HG02759 (cell line): Measurements from ENCODE around the gene VASP.
A peak's percentile ranks its signal among the peaks of the same experiment; 100 is the strongest.

Source experiments
- ATAC-seq: cut with Tn5 transposase; IDR thresholded peaks from one replicate; pipeline ENCODE4 v1.9.1; 2021; ENCODE audit warnings: mild to moderate bottlenecking, moderate library complexity; ENCODE audit not compliant: unreplicated experiment

VASP gene

DNA sequence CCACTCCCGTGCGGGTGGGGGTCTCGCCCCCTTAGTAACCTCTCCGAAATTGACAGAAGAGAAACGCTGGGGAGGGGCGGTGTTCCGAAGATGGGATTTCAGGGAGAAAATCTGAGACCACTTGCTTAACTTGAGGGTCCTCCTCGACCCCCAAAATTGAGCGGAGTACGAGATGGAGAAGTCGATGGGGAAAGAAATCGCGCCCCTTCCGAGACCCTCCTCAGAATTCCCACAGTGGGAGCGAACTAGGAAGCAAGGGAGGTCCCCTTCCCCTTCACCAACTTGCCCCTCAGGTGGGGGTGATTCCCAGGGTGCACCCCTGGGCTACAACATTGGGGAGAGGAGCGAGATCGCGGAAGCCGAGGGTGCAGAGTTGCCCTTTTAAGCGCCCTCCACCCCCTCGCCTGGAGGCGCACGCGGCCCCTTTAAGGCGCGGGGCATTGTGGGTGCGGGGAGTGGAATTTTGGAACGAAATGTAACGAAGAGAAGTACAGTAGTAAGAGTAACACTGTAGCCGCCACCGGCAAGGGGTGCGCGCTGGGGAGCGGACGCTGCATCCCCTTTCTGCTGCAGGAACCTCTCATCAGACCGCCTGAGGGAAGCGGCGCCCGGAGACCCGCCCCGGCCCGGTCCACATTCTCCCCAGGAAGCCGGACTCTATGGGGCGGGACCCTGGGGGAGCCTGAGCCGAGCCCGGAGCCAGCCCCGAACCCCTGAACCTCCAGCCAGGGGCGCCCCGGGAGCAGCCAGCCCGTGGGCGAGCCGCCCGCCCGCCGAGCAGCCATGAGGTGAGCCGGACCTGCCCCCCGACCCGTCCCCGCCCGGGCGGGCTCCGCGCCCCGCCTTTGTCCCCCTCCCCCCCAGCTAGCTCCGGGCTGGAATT lies at the start of gene VASP:
Gene VASP (plus strand): TSS at position 491 of the 883 bp plus-strand sequence. CDS start 293 bp downstream, at position 784.
- ATAC-seq, result peak; percentile 46

DNA sequence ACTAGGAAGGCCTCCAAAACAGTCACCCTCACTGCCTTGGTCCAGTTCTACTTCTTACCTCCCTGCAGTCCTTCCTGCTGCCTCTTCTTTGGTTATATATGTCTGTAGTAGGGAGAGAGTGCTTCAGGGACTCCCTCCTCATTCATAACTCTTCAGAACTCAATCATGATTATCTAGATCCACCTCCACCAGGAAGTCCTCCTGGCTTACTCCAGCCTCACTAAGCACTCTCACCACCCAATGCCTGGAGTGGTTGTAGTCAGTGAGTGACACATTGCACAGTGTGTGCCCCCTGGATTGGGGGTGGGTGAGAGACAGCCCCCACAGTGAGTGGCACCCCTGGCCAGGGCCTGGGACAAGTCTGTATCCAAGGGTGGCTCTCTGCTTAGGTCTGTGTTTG lies 49.5 kb upstream of the VASP start:
- no peak for ATAC-seq

DNA sequence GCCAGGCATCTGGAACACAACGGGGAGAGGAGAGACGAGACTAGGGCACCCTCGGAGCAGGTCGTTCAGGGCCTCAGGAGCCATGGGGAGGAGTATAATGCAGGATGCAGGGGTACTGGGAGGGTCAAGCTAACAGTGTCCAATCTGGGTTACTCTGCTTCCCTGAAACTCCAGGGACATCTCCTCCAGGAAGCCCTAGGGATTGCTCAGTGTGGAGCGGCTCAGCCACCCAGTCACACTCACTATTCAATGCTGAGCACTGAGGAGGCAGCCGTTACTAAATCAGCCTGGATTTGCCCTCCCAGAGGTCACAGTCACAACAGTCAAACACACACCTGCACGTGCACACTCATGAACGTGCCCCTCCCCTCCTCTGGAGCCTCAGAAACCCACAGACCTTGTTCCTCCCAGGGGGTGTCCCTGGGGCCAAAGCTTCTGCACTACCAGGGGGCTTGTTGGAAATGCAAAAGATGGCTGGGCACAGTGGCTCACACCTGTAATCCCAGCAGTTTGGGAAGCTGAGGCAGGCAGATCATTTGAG lies 46.4 kb upstream of the VASP start:
- no peak for ATAC-seq

DNA sequence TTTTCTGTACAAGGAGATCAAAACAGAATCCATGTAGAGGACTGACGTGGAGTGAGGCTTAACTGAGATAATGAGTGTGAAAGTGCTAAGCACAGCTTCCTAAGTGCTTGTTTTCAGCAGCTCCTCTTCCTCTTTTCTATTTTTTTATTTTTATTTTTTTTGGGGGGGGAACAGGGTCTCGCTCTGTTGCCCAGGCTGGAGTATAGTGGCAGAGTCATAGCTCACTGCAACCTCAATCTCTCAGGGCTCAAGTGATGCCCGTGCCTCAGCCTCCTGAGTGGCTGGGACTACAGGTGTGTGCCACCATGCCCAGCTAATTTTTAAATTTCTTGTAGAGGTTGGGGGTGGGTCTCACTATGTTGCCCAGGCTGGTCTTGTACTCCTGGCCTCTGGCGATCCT lies 45.1 kb upstream of the VASP start:
- ATAC-seq, result no peak

DNA sequence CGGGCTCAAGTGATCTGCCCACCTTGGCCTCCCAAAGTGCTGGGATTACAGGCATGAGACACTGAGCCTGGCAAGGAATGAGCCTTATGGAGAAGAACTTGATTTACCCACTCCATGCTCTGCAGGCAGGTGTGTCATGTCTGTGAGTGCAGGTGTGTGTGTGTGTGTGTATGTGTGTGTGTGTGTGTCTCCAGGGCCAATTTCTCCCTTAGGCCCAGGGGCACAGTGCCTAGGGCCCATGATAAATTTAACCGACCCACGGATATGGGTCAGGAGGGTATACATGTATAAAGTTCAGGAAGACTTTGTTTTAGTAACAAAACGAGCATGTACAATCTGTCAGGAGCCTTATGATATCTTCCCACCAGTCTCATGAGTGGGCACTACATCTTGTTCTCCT lies 44.0 kb upstream of the VASP start:
- no peak for ATAC-seq

DNA sequence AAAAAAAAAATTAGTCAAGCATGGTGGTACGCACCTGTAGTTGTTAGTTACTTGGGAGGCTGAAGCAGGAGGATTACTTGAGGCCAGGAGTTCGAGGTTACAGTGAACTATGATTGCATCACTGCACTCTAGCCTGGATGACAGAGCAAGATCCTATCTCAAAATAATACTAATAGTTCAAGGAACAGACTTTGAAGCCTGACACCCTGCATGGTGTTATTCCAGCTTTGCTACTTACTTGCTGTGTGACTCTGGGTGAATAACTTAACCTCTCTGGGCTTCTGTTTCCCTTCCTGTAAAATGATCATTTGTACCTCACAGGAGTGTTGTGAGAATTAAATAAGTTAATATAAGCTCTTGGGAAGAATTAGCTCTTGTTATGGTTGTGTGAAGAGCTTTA lies 43.0 kb upstream of the VASP start:
- no peak for ATAC-seq

DNA sequence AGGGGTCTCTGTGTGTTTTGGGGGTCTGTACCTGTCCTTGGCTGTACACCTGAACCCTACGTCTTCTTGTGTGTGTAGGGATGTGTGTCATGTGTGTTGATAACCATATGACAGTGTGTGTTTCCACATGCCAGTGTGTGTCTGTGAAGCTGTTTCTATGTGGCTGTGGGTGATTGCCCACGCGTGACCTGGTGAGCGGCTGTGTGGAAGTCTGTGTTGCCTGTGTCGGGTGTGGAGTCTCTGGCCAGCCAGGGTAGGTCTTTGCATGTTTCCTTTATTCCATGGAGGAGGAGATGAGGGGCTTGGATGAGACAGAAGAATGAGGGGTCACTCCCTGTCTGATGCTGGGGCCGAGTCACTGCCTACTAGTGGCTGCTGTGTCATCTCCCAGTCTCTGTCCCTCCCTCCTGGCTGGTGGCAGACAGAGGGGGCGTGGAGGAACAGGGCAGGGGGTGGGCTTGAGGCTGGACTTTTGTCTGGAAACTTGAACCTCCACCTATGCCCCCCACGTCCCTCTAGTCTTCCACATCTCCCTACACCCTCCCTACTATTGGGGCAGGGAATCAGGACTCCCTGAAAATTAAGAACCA lies 42.3 kb upstream of the VASP start:
- ATAC-seq, result no peak

DNA sequence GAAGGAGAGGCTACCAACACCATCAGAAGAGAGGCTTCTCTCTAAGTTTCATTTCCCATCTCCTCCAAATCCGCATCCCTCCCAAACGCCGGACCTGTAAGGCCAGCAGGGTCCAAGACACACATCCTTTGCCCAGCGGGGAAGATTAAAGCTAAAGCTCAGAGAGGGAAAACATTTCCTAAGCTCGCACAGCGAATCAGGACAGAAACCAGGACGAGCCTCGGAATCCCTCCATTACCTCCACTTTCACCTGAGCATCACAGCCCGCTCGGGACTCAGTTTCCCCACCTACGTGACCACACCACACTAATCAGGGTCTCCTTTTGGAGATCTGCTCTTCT lies 40.2 kb upstream of the VASP start:
- ATAC-seq, result no peak

DNA sequence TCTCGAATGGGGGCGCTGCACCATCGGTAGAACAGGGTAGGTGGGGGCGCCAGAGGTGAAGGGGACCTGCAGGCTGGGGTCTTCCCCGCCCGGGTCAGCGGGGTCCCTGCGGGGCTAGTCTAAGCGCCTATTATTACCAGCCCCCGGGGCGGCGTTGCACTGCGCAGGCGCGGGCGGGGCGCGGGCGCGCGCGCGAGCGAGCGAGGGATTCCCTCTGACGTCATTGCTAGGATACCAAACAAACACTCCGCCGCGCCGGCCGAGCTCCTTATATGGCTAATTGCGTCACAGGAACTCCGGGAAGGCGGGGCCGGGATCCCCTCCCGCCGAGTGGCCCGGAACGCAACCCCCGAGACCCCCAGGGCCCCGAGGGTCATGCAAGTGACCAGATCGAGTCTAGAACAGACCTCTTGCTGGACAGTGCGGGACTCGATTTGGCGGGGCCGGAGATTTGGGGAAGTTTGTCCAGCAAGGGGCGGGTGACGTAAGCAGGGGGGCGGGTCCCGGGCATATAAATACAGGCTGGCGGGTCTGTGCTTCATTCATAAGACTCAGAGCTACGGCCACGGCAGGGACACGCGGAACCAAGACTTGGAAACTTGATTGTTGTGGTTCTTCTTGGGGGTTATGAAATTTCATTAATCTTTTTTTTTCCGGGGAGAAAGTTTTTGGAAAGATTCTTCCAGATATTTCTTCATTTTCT lies 39.7 kb upstream of the VASP start, which contains the start of gene FOSB:
Gene FOSB (plus strand): TSS at position 541 of the 703 bp plus-strand sequence. CDS start 591 bp downstream, outside the sequence.
- peak; percentile 49 for ATAC-seq

DNA sequence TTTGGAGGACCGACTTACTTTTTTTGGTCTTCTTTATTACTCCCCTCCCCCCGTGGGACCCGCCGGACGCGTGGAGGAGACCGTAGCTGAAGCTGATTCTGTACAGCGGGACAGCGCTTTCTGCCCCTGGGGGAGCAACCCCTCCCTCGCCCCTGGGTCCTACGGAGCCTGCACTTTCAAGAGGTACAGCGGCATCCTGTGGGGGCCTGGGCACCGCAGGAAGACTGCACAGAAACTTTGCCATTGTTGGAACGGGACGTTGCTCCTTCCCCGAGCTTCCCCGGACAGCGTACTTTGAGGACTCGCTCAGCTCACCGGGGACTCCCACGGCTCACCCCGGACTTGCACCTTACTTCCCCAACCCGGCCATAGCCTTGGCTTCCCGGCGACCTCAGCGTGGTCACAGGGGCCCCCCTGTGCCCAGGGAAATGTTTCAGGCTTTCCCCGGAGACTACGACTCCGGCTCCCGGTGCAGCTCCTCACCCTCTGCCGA lies 39.1 kb upstream of the VASP start:
- no peak for ATAC-seq

DNA sequence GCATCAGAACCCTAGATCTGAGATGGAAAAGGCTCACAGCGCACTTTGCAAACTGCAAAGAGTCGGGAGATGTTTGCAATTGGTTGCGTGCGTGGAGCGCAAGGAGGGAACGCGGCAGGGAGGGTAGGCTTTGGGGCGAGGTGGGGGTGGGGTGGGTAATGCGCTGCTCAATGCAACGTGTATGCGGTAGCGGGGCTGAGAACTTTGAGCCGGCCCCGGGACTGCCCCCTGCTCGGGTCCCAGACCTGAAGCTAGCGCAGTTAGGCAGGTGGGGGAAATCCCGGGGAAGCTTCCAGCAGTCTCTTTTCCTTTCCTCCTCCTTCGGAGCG lies 38.5 kb upstream of the VASP start:
- peak; percentile 27 for ATAC-seq

DNA sequence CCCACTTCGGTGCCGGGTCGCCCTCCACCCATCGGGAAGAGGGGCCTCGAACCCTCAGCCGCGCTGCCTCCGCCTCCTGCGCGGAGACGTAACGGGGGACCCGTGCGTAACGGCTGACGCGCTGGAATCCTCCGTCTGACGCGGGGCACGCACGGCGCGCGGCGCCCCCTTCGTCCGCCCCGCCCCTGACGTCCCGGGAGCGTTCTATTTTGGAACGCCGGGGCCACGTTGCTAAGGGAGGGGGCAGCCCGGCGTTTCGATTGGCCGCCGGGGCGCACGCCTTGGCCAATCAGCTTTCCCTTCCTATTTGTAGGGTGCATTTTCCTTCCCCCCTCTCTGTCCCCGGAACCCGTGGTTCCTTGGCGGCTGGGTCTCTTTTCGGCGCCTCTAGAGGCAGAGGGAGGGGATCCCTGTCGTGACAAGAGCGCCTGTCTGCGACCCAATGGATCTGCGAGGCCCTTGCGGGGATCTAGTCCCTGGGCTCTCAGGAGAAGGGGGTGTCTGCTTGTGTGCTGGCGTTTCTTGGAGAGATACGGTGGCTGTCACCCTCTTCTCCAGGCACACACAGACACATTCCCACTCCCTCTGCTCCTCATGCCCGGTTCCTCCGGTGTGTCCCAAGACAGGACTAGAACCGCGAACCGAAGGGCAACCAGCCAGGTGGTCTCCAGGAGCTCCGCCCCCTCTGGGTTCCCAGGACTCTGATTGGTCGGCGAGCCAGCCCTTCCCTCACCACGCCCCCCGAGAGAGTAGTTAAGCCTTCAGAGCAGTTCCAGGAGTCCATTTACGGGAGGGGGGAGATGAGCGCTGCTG lies 37.9 kb upstream of the VASP start:
- peak; percentile 69 for ATAC-seq

DNA sequence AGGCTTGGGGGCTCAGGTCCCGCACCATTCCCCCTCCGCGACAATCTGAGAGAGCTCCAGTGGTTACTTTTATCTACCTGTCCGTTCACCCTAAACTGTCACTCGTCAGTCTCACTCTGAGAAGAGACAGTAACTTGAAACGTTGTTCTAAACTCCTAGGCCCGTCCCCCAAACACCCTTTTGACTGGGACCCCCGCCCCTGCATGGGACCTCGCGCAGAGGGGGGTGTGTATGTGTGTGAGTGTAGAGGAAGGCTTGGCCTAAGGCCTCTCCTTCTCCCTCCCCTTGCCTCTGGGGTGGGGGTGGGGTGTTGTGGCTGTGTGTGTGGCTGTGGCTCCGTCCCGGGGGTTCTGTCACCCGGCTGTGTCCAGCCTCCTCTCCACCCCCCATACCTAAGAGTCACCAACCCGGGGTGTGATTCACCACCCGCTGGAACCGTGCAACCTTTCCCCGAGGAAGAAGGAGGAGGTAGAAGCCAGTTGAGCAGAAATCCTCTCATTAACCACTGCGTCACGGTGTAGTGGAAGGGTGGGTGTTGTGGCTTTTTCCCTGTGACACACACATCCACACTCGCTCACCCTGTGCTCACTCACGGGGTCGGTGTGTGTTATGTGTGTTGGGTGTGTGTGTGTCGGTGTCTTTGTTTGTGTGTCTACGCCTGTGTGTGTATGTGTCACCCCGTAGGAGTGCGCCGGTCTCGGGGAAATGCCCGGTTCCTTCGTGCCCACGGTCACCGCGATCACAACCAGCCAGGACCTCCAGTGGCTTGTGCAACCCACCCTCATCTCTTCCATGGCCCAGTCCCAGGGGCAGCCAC lies 37.1 kb upstream of the VASP start:
- ATAC-seq, result no peak

DNA sequence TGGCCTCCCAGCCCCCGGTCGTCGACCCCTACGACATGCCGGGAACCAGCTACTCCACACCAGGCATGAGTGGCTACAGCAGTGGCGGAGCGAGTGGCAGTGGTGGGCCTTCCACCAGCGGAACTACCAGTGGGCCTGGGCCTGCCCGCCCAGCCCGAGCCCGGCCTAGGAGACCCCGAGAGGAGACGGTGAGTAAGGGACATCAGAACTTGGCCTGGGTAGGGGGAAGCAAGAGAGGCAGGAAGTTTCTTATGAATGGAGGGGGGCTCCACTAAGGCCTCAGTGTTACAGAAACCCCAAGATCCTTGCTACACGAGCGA lies 36.6 kb upstream of the VASP start:
- ATAC-seq, result no peak

DNA sequence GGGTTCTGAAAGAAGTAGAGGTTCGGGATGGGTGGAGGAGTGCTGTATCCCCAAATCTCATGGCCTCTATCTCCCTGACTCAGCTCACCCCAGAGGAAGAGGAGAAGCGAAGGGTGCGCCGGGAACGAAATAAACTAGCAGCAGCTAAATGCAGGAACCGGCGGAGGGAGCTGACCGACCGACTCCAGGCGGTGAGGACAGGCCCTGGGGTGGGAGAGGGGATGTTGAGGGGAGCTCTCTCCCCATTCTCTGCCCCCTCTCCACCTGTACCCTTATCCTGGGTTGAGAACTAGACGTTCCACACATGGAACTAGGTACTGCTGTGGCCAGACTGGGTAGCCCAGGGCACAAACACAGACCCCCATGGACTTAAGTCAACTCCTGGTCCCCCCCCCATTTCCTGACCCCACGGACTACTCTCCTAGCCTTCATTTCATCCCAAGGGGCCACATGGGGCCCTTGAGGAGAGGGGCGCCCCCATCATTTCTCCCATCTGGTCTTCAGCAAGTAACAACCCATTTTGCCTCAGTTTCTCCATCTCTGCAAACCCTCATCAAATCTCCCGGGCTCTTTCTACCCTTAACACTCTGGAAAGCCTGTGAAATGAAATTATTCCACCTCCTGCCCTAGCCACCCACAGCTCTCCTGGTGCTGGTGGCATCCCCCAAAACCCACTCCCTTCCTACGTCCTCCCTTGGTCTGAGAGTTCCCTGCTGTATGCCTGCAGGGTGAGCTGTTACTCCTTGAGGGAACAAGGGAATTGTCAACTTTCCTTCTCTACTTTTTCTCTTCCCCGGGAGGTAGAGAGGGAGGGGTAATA lies 36.0 kb upstream of the VASP start:
- no peak for ATAC-seq

DNA sequence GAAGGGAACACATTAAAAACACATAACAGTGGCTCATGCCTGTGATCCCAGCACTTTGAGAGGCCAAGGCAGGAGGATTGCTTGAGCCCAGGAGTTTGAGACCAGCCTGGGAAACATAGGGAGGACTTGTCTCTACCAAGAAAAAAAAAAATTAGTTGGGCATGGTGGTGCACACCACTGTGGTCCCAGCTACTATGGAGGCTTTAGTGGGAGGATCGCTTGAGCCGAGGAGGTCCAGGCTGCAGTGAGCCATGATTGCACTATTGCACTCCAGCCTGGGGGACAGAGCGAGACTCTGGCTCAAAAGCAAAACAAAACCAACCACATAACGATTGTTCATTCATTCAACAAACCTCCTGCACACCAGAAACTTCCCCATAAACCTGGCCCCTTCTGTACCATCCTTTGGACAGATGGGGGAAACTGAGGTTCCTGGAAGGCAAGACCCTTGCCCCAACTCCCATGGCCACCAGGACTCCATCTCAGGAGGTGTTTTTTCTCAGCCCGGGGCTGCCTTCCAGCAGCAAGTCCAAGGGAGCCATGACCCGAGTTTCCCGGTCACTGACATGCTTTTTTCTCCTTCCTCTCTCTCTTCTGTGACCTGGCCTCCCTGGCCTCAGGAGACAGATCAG lies 35.2 kb upstream of the VASP start:
- ATAC-seq, result no peak

DNA sequence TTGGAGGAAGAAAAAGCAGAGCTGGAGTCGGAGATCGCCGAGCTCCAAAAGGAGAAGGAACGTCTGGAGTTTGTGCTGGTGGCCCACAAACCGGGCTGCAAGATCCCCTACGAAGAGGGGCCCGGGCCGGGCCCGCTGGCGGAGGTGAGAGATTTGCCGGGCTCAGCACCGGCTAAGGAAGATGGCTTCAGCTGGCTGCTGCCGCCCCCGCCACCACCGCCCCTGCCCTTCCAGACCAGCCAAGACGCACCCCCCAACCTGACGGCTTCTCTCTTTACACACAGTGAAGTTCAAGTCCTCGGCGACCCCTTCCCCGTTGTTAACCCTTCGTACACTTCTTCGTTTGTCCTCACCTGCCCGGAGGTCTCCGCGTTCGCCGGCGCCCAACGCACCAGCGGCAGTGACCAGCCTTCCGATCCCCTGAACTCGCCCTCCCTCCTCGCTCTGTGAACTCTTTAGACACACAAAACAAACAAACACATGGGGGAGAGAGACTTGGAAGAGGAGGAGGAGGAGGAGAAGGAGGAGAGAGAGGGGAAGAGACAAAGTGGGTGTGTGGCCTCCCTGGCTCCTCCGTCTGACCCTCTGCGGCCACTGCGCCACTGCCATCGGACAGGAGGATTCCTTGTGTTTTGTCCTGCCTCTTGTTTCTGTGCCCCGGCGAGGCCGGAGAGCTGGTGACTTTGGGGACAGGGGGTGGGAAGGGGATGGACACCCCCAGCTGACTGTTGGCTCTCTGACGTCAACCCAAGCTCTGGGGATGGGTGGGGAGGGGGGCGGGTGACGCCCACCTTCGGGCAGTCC lies 34.5 kb upstream of the VASP start:
- no peak for ATAC-seq

DNA sequence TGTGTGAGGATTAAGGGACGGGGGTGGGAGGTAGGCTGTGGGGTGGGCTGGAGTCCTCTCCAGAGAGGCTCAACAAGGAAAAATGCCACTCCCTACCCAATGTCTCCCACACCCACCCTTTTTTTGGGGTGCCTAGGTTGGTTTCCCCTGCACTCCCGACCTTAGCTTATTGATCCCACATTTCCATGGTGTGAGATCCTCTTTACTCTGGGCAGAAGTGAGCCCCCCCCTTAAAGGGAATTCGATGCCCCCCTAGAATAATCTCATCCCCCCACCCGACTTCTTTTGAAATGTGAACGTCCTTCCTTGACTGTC lies 34.0 kb upstream of the VASP start:
- no peak for ATAC-seq
